Lower leg skin (tissue), 4 donors: Measurements from ENCODE around the gene LRFN3. TPM values are rescaled to one million over a fixed set of nuclear protein-coding genes. Genes with fewer than 3 reads are reported as not detected.
A peak's percentile ranks its signal among the peaks of the same experiment; 100 is the strongest.

Experiments
- DNase-seq, 2 donors: peaks; one replicate each; pipeline ENCODE4 v3.0.0-alpha.2; 2019; ENCODE audit warnings: low spot score in 2 of 2
- H3K4me3 ChIP-seq: fragments of 200-600 bp; sonication (generic); 2 replicates; pipeline ENCODE4 v1.5.1; 2017; ENCODE audit warnings: mild to moderate bottlenecking, low read depth; ENCODE audit not compliant: poor library complexity, severe bottlenecking
- CTCF ChIP-seq, 3 donors: fragments of 450-650 bp; IDR thresholded peaks; one replicate each; pipeline ENCODE4 v1.5.1; 2016; ENCODE audit warnings: antibody characterized with exemption in 3 of 3, mild to moderate bottlenecking in 3 of 3, moderate library complexity in 2 of 3
- POLR2A ChIP-seq, 2 donors: fragments of 450-650 bp; IDR thresholded peaks; one replicate each; pipeline ENCODE4 v1.6.1; 2016 to 2017; ENCODE audit warnings: antibody characterized with exemption in 2 of 2, mild to moderate bottlenecking in 1 of 2, moderate library complexity in 1 of 2
- WGBS, 2 donors: methylation state at CpG; one replicate each; pipeline ENCODE4 v1.1.5; 2018; 5-methylcytosine and 5-hydroxymethylcytosine counted together
- intact Hi-C: fragments of 100-400 bp; cut with DNase I; formaldehyde crosslinking; loops from one replicate; pipeline ENCODE4 v1.15.0; 2023; ENCODE audit warnings: low total_unique reads
- total RNA-seq, 4 donors: library from RNA; depleted of rRNA; stranded (reverse); fragments of >200 nt; gene quantifications; one replicate each; pipeline ENCODE4 v1.1.0, GENCODE V29; 2016

Gene LRFN3
- total RNA-seq, 4 donors from 2014 or later: 6.8 to 17.9 (median 11.4) TPM

- peak in 1 of 2 donors; percentile 26 for TF ChIP-seq POLR2A (IDR thresholded peaks at IDR 0.05)
- peak in 1 of 3 donors; percentile 97 for TF ChIP-seq CTCF (IDR thresholded peaks at IDR 0.05)
- H3K4me3 ChIP-seq: no peak overlapping the region
- peak; percentile 99 to 100 for DNase-seq
- intact Hi-C loops: loop anchor here (5.0 to 10.0 kb wide), 3 partner anchors 34 to 237 kb away; no protein-coding TSS in a partner anchor
- 1 to 2% methylated on average over 22 to 27 of the region's 47 CpGs for WGBS, 2 donors
Observed at GRCh38 chr19:35931161-35931873, 4.9 kb upstream of the LRFN3 start.

GRCh38 chr19:35931874-35932202 lies 4.3 kb upstream of the LRFN3 start:
- no peak overlapping the region for H3K4me3 ChIP-seq
- intact Hi-C loops: loop anchor here (5.0 to 10.0 kb wide), 3 partner anchors 35 to 237 kb away; no protein-coding TSS in a partner anchor
- DNase-seq: no peak
- 4% methylated on average over 9 of the region's 9 CpGs for WGBS, 2 donors
- TF ChIP-seq POLR2A (IDR thresholded peaks at IDR 0.05) (no peak), CTCF (IDR thresholded peaks at IDR 0.05) (no peak)

GRCh38 chr19:35932291-35932936 lies 3.8 kb upstream of the LRFN3 start:
- DNase-seq: no peak
- TF ChIP-seq CTCF (IDR thresholded peaks at IDR 0.05) (no peak), POLR2A (IDR thresholded peaks at IDR 0.05) (no peak)
- no peak overlapping the region for H3K4me3 ChIP-seq
- 48 to 62% methylated on average over 7 of the region's 7 CpGs for WGBS, 2 donors
- intact Hi-C loops: loop anchor here (5.0 to 10.0 kb wide), 3 partner anchors 35 to 238 kb away; no protein-coding TSS in a partner anchor

- no peak for DNase-seq
- intact Hi-C loops: loop anchor here (10.0 kb wide), 1 partner anchor 242 kb away; no protein-coding TSS in a partner anchor
- peak overlapping the region; percentile 62 for H3K4me3 ChIP-seq
- 11 to 21% methylated on average over 8 to 11 of the region's 11 CpGs for WGBS, 2 donors
- TF ChIP-seq CTCF (IDR thresholded peaks at IDR 0.05) (no peak), POLR2A (IDR thresholded peaks at IDR 0.05) (no peak)
Observed at GRCh38 chr19:35936738-35937268, 629 bp downstream of the LRFN3 start.

- WGBS, 2 donors: 42 to 43% methylated on average over 12 to 14 of the region's 14 CpGs
- intact Hi-C loops: loop anchor here (10.0 kb wide), 1 partner anchor 243 kb away; no protein-coding TSS in a partner anchor
- no peak overlapping the region for H3K4me3 ChIP-seq
- no peak for DNase-seq
- TF ChIP-seq CTCF (IDR thresholded peaks at IDR 0.05) (no peak), POLR2A (IDR thresholded peaks at IDR 0.05) (no peak)
Observed at GRCh38 chr19:35937345-35938281, 1.4 kb downstream of the LRFN3 start.
